K562 (cell line): ENCODE data around the gene GORASP1. TPM values are rescaled to one million over a fixed set of nuclear protein-coding genes. Genes with fewer than 3 reads are reported as not detected.

Experiments used
- BRF1 ChIP-seq: IDR thresholded peaks from 3 replicates; pipeline ENCODE4 v1.6.1; 2011; ENCODE audit warnings: borderline replicate concordance, mild to moderate bottlenecking; ENCODE audit not compliant: insufficient read length; ENCODE audit errors: extremely low read depth
- CBX1 ChIP-seq: sonication (generic); IDR thresholded peaks from 2 replicates; pipeline ENCODE4 v1.6.1; 2016; ENCODE audit warnings: antibody characterized with exemption, low read depth, mild to moderate bottlenecking
- CCNT2 ChIP-seq: IDR thresholded peaks from 2 replicates; pipeline ENCODE4 v1.6.1; 2011; ENCODE audit warnings: borderline replicate concordance, low read depth, mild to moderate bottlenecking, moderate library complexity, mixed read lengths, low read length; ENCODE audit not compliant: insufficient read length; ENCODE audit errors: extremely low read depth
- EGR1 ChIP-seq: fragments of 450-650 bp; conservative IDR thresholded peaks from 2 replicates; pipeline ENCODE4 v1.6.1; 2017; ENCODE audit warnings: mild to moderate bottlenecking
- FOXA1 ChIP-seq: fragments of 450-650 bp; IDR thresholded peaks from 2 replicates; pipeline ENCODE4 v1.6.1; 2016; ENCODE audit warnings: mild to moderate bottlenecking, borderline replicate concordance
- FOXJ3 ChIP-seq: sonication (generic); formaldehyde crosslinking; IDR thresholded peaks from 2 replicates; pipeline ENCODE4 v1.4.0; 2020; ENCODE audit warnings: mild to moderate bottlenecking, missing genetic modification reagents
- HOMEZ ChIP-seq: fragments of 250-450 bp; sonication (Bioruptor Pico); IDR thresholded peaks from 2 replicates; pipeline ENCODE4 v1.4.0; 2020; ENCODE audit warnings: mild to moderate bottlenecking, moderate library complexity
- KAT7 ChIP-seq: sonication (generic); formaldehyde crosslinking; IDR thresholded peaks from 2 replicates; pipeline ENCODE4 v1.8.0; 2022; ENCODE audit warnings: missing genetic modification reagents, mild to moderate bottlenecking, borderline replicate concordance
- L3MBTL2 ChIP-seq: fragments of 450-650 bp; IDR thresholded peaks from 2 replicates; pipeline ENCODE4 v1.6.1; 2016; ENCODE audit warnings: mild to moderate bottlenecking, moderate library complexity
- MXI1 ChIP-seq: IDR thresholded peaks from 2 replicates; pipeline ENCODE4 v1.6.1; 2011; ENCODE audit warnings: low read depth, mild to moderate bottlenecking, improper control_type of control experiment, low read length
- NKRF ChIP-seq: fragments of 450-650 bp; IDR thresholded peaks from 2 replicates; pipeline ENCODE4 v1.6.1; 2016; ENCODE audit warnings: borderline replicate concordance
- NR2F6 ChIP-seq: fragments of 450-650 bp; formaldehyde crosslinking; IDR thresholded peaks from 2 replicates; pipeline ENCODE4 v1.4.0; 2020; ENCODE audit warnings: mild to moderate bottlenecking
- ZKSCAN1 ChIP-seq: fragments of 150-350 bp; IDR thresholded peaks from 2 replicates; pipeline ENCODE4 v1.6.1; 2016; ENCODE audit warnings: low read depth, low read length
- ZNF445 ChIP-seq: fragments of 250-450 bp; sonication (Bioruptor Pico); IDR thresholded peaks from 2 replicates; pipeline ENCODE4 v1.4.0; 2020; ENCODE audit warnings: low read depth, mild to moderate bottlenecking, moderate library complexity
- ZNF561 ChIP-seq: fragments of 450-650 bp; formaldehyde crosslinking; conservative IDR thresholded peaks from 2 replicates; pipeline ENCODE4 v1.4.0; 2020; ENCODE audit warnings: mild to moderate bottlenecking, moderate library complexity
- ZNF644 ChIP-seq: fragments of 200-800 bp; sonication (Bioruptor generic); IDR thresholded peaks from 2 replicates; pipeline ENCODE4 v1.6.1; 2016; ENCODE audit warnings: low read depth, missing genetic modification characterization, missing compliant biosample characterization
- polyA plus RNA-seq, 8 experiments: library from polyadenylated mRNA; depleted of rRNA in 4 of 8; stranded (reverse) in 5 of 8; unstranded in 3 of 8; fragments of >200 nt; fragmentation: Nextera tagmentation in 2 of 8; fragmentation: Illumina TruSeq in 1 of 8; extraction: Ambion mirVana in 2 of 8; extraction: Trizol in 1 of 8; gene quantifications; 2 replicates each; pipeline versions ENCODE4 v1.2.1 to v1.2.3, GENCODE V29; 2011 to 2014; ENCODE audit warnings: inconsistent platforms in 1 of 8, missing spikeins in 1 of 8
- total RNA-seq, 7 experiments: library from RNA; depleted of rRNA in 6 of 7; stranded (reverse); fragments of >200 nt in 6 of 7; fragmentation: Illumina TruSeq in 2 of 7; extraction: Trizol in 2 of 7; gene quantifications; 2 replicates each; pipeline versions ENCODE4 v1.2.1 to v1.2.3, GENCODE V29; 2011 to 2021; ENCODE audit warnings: low replicate concordance in 1 of 7

Gene GORASP1
- total and polyA plus RNA-seq, 9 of the 15 experiments (the other 6 are each of a cell fraction or from before 2014, with no cell fraction given) = 8.4 to 87.9 (median 67.6) TPM

GRCh38 chr3:39154280-39155021 is 47.0 kb upstream of the GORASP1 start (continued):
- TF ChIP-seq BRF1 = no peak
- TF ChIP-seq ZKSCAN1 = no peak
- TF ChIP-seq CCNT2 = no peak
- TF ChIP-seq HOMEZ = no peak
- TF ChIP-seq ZNF644 = no peak
- no peak; the same call in 1 of the 2 replicates for TF ChIP-seq EGR1
- TF ChIP-seq ZNF445 (CRISPR knock-in tag) = no peak
- no peak for TF ChIP-seq FOXA1
- no peak for TF ChIP-seq ZNF561 (CRISPR knock-in tag)
- peak; percentile 44; the same call in 1 of the 2 replicates for TF ChIP-seq L3MBTL2
- TF ChIP-seq NKRF = peak; percentile 58; the same call in 1 of the 2 replicates
- TF ChIP-seq FOXJ3 (CRISPR knock-in tag) = no peak
- TF ChIP-seq NR2F6 = no peak
- TF ChIP-seq KAT7 (CRISPR knock-in tag) = no peak; the same call in 1 of the 2 replicates
- no peak for TF ChIP-seq MXI1
- TF ChIP-seq CBX1 = no peak
